MM.1S (cell line): Measurements from ENCODE around the gene RBMS3.
"Not testable (repeated sequence)": the region's sequence is repeated elsewhere in the genome, so short reads cannot be mapped to it uniquely, and the experiment has no call there.

Experiments
- DNase-seq: peaks from one replicate; pipeline ENCODE4 v3.0.0-alpha.2; 2015
- H2AFZ ChIP-seq: fragments of 300-600 bp; sonication (generic); 2 replicates; pipeline ENCODE4 v1.6.0; 2016; ENCODE audit warnings: antibody characterized with exemption, low read length
- H3F3A ChIP-seq: fragments of 300-600 bp; sonication (generic); 2 replicates; pipeline ENCODE4 v1.6.1; 2016; ENCODE audit warnings: mild to moderate bottlenecking, antibody characterized with exemption, low read length, moderate library complexity, mixed read lengths; ENCODE audit not compliant: insufficient read depth
- H3K27ac ChIP-seq: fragments of 300-600 bp; sonication (generic); 2 replicates; pipeline ENCODE4 v1.5.1; 2016; ENCODE audit warnings: mild to moderate bottlenecking, low read length
- H3K27me3 ChIP-seq: fragments of 300-600 bp; sonication (generic); replicated peaks from 2 replicates; pipeline ENCODE4 v1.6.0; 2016; ENCODE audit warnings: low read length; ENCODE audit not compliant: insufficient read depth
- H3K36me3 ChIP-seq: fragments of 300-600 bp; sonication (generic); replicated peaks from 2 replicates; pipeline ENCODE4 v1.6.1; 2016; ENCODE audit warnings: mild to moderate bottlenecking, low read length, mixed read lengths; ENCODE audit not compliant: insufficient read depth
- H3K4me1 ChIP-seq: fragments of 300-600 bp; sonication (generic); 2 replicates; pipeline ENCODE4 v1.6.1; 2016; ENCODE audit warnings: low read length, mixed read lengths
- H3K4me2 ChIP-seq: fragments of 300-600 bp; sonication (generic); 2 replicates; pipeline ENCODE4 v1.6.0; 2016; ENCODE audit warnings: low read depth, low read length
- H3K4me3 ChIP-seq: fragments of 300-600 bp; sonication (generic); 2 replicates; pipeline ENCODE4 v1.5.1; 2016; ENCODE audit warnings: low read length, mixed read lengths
- H3K79me2 ChIP-seq: fragments of 300-600 bp; sonication (generic); 2 replicates; pipeline ENCODE4 v1.6.1; 2016; ENCODE audit warnings: mixed run types, low read length, mixed read lengths
- H3K9ac ChIP-seq: fragments of 300-600 bp; sonication (generic); 2 replicates; pipeline ENCODE4 v1.6.1; 2016; ENCODE audit warnings: low read length, mixed read lengths
- H3K9me2 ChIP-seq: fragments of 300-600 bp; sonication (generic); replicated peaks from 2 replicates; pipeline ENCODE4 v1.6.1; 2016; ENCODE audit warnings: mild to moderate bottlenecking, low read length, mixed read lengths; ENCODE audit not compliant: insufficient read depth
- H3K9me3 ChIP-seq: fragments of 300-600 bp; sonication (generic); replicated peaks from 2 replicates; pipeline ENCODE4 v1.6.1; 2016; ENCODE audit warnings: mild to moderate bottlenecking, low read length, mixed read lengths; ENCODE audit not compliant: insufficient read depth
- H4K20me1 ChIP-seq: fragments of 300-600 bp; sonication (generic); 2 replicates; pipeline ENCODE4 v1.6.1; 2016; ENCODE audit warnings: mild to moderate bottlenecking, low read length, moderate library complexity, mixed read lengths; ENCODE audit not compliant: insufficient read depth
- EZH2 ChIP-seq: fragments of 300-600 bp; sonication (generic); optimal IDR thresholded peaks from 2 replicates; pipeline ENCODE3; 2017; ENCODE audit warnings: low read depth, mild to moderate bottlenecking, antibody characterized with exemption, low read length, mixed read lengths
- EZH2phosphoT487 ChIP-seq: fragments of 300-600 bp; sonication (generic); IDR thresholded peaks from 2 replicates; pipeline ENCODE4 v1.6.1; 2018; ENCODE audit warnings: antibody characterized with exemption, low read length
- TF ChIP-seq, protein P1 (sequence below): fragments of 300-600 bp; sonication (generic); IDR thresholded peaks from 2 replicates; pipeline ENCODE4 v1.5.1; 2016; ENCODE audit warnings: antibody characterized with exemption, low read length, mixed read lengths

Gene RBMS3

DNA sequence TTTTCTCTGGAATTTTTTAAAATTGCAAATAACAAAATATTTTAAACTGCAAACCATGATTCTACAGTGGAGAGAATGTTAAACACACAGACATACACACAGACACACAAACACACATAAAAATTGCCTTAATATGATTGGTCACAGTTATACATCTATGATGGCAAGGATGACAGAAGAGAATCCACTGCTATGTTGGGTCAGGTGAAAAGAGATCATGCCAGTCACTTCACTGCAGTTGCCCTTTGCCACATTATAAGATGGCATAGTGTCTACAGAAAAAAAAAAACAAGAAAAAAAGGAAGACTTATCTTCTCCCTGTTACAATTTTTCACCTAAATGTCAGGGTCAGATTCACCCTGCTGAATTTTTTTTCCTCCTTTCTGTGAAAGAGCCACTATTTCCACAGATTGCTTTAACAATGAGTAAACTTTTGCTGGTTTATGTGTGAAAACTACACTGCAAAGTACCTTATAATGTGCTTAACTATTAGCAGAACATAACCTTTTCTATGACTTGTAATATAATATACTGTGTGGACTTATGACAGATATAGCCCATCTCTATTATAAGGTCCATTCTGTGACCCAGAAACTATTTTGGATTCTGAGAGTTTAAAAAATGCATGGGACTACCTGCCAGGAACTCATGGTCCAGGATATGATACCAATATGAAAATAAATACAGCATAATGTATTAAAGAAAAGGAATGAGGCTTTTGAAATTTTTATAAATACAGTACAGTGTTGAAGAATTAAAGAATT is 111.9 kb downstream of the RBMS3 start:
- Histone ChIP-seq H4K20me1 (no peaks in the 10 kb centered on the region), H2AFZ (no peak overlapping the region), H3K79me2 (no peaks in the 10 kb centered on the region), H3K27ac (no peak overlapping the region), H3K36me3 (no peaks in the 10 kb centered on the region), H3K4me2 (no peak overlapping the region), H3K4me3 (no peak overlapping the region), H3K9me2 (no peaks in the 10 kb centered on the region), H3K4me1 (no peaks in the 10 kb centered on the region), H3K9ac (no peak overlapping the region), H3K27me3 (no peaks in the 10 kb centered on the region), H3F3A (no peaks in the 10 kb centered on the region), H3K9me3 (no peaks in the 10 kb centered on the region)
- no peak for DNase-seq
- TF ChIP-seq EZH2 (no peak), EZH2phosphoT487 (no peak)
- TF ChIP-seq, protein P1, sequence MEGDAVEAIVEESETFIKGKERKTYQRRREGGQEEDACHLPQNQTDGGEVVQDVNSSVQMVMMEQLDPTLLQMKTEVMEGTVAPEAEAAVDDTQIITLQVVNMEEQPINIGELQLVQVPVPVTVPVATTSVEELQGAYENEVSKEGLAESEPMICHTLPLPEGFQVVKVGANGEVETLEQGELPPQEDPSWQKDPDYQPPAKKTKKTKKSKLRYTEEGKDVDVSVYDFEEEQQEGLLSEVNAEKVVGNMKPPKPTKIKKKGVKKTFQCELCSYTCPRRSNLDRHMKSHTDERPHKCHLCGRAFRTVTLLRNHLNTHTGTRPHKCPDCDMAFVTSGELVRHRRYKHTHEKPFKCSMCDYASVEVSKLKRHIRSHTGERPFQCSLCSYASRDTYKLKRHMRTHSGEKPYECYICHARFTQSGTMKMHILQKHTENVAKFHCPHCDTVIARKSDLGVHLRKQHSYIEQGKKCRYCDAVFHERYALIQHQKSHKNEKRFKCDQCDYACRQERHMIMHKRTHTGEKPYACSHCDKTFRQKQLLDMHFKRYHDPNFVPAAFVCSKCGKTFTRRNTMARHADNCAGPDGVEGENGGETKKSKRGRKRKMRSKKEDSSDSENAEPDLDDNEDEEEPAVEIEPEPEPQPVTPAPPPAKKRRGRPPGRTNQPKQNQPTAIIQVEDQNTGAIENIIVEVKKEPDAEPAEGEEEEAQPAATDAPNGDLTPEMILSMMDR, result no peak

DNA sequence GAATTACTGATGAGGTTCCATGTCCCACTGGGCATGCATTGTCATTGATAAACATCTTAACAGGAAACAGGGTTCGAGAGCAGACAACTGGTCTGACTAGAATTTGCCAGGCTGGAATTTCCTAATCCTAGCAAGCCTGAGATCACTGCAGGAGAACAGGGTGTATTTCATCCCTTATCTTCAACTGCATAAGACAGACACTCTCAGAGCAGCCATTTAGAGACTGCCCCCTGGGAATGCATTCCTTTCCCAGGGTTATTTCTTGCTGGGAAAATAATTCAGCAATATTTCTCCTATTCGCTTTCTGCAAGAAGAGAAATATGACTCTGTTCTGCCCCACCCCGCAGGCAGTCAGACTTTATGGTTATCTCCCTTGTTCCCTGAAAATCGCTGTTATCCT is 113.1 kb downstream of the RBMS3 start:
- H3K9me3 ChIP-seq, H3K9me2 ChIP-seq, H3K79me2 ChIP-seq, H3K9ac ChIP-seq, H3K27me3 ChIP-seq, H3K4me2 ChIP-seq, H3K4me3 ChIP-seq, DNase-seq, H3K27ac ChIP-seq, H3F3A ChIP-seq, H4K20me1 ChIP-seq, H3K36me3 ChIP-seq, H2AFZ ChIP-seq, H3K4me1 ChIP-seq: not testable (repeated sequence)

DNA sequence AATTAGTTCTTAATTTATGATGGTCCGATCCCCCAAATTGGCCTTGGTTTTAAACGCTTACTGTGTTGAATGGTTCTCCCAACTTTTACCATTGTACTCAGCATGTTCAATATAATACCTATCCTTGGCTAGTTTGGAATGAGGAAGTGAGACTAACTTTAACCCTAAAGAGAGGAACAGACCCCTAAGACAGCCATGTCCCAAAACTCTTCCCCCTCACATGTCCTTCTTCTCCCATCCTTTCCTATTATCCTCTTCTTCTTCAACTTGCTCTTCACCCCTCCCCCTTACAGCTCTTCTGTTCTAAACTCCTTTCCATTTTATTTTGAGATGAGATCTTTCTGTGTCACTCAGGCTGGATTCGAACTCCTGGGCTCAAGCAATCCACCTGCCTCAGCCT is 116.5 kb downstream of the RBMS3 start:
- H3K9me2 ChIP-seq, result no peaks in the 10 kb centered on the region
- H3K4me3 ChIP-seq, result no peak overlapping the region
- no peaks in the 10 kb centered on the region for H3K79me2 ChIP-seq
- no peaks in the 10 kb centered on the region for H3K27me3 ChIP-seq
- no peak overlapping the region for H3K27ac ChIP-seq
- no peaks in the 10 kb centered on the region for H3K36me3 ChIP-seq
- no peak for DNase-seq
- H4K20me1 ChIP-seq, result no peaks in the 10 kb centered on the region
- no peaks in the 10 kb centered on the region for H3K4me1 ChIP-seq
- H2AFZ ChIP-seq, result no peak overlapping the region
- H3F3A ChIP-seq, result no peaks in the 10 kb centered on the region
- no peak overlapping the region for H3K9ac ChIP-seq
- no peaks in the 10 kb centered on the region for H3K9me3 ChIP-seq
- TF ChIP-seq, protein P1, result no peak
- no peak overlapping the region for H3K4me2 ChIP-seq

DNA sequence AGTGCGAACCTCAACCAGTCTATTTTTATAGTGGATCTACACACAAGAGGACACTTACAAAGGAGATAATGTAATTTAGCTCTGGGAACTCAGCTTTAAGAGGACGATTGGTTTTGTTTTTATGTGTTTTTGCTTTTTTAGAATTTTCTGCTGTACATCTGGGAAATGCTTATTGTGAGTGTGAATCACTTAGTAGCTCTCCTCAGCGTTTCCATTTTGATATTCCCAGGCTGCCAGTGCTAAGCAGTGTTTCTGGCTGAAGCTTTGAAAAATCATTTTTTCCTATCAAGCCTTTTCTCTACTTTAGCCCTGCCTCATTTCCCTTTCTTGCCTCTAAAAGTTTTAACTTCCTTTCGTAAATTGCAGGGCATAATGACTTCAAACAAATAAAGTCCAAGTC is 117.9 kb downstream of the RBMS3 start:
- no peaks in the 10 kb centered on the region for H3F3A ChIP-seq
- no peak overlapping the region for H3K27ac ChIP-seq
- no peaks in the 10 kb centered on the region for H3K9me3 ChIP-seq
- H3K4me3 ChIP-seq, result no peak overlapping the region
- no peak overlapping the region for H3K9ac ChIP-seq
- no peaks in the 10 kb centered on the region for H3K9me2 ChIP-seq
- no peaks in the 10 kb centered on the region for H3K79me2 ChIP-seq
- no peaks in the 10 kb centered on the region for H3K4me1 ChIP-seq
- H4K20me1 ChIP-seq, result no peaks in the 10 kb centered on the region
- no peak for DNase-seq
- no peak for TF ChIP-seq EZH2
- TF ChIP-seq, protein P1, result no peak
- H2AFZ ChIP-seq, result no peak overlapping the region
- H3K36me3 ChIP-seq, result no peaks in the 10 kb centered on the region
- H3K4me2 ChIP-seq, result no peak overlapping the region
- no peaks in the 10 kb centered on the region for H3K27me3 ChIP-seq
